LNCaP clone FGC (cell line): Measurements from ENCODE around the gene PTP4A1.

Experiments
- DNase-seq: peaks from one replicate; pipeline ENCODE4 v3.0.0-alpha.2; 2011; ENCODE audit warnings: low read depth
- H3K4me3 ChIP-seq: 2 replicates; pipeline ENCODE4 v1.5.1; 2011; ENCODE audit warnings: mild to moderate bottlenecking, low read depth, low read length, control low read depth
- TF ChIP-seq, protein P1 (sequence below): IDR thresholded peaks from 2 replicates; pipeline ENCODE4 v1.5.1; 2012; ENCODE audit warnings: mild to moderate bottlenecking; ENCODE audit not compliant: control insufficient read depth, insufficient read depth; ENCODE audit errors: extremely low read depth

PTP4A1 gene

DNA sequence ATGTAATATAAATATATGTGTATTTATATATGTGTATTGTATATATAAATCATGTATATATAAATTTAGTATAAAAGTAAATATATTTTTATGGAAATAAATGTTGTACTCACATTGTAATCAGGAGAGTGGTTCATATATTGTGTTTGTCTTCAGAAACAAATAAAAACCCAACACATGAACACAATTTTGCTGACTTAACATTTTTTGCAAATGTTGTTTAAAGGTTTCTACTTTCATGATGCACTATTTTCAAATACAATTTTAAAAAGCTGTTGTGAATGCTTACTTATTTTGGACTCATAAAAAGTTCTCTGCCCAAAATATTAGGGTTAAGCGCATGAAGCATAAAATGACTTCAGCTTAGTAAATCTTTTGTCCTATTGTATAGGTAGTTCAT, 39.3 kb downstream of the PTP4A1 start:
- H3K4me3 ChIP-seq, result no peak overlapping the region
- TF ChIP-seq, protein P1, sequence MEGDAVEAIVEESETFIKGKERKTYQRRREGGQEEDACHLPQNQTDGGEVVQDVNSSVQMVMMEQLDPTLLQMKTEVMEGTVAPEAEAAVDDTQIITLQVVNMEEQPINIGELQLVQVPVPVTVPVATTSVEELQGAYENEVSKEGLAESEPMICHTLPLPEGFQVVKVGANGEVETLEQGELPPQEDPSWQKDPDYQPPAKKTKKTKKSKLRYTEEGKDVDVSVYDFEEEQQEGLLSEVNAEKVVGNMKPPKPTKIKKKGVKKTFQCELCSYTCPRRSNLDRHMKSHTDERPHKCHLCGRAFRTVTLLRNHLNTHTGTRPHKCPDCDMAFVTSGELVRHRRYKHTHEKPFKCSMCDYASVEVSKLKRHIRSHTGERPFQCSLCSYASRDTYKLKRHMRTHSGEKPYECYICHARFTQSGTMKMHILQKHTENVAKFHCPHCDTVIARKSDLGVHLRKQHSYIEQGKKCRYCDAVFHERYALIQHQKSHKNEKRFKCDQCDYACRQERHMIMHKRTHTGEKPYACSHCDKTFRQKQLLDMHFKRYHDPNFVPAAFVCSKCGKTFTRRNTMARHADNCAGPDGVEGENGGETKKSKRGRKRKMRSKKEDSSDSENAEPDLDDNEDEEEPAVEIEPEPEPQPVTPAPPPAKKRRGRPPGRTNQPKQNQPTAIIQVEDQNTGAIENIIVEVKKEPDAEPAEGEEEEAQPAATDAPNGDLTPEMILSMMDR, result no peak
- no peak for DNase-seq

DNA sequence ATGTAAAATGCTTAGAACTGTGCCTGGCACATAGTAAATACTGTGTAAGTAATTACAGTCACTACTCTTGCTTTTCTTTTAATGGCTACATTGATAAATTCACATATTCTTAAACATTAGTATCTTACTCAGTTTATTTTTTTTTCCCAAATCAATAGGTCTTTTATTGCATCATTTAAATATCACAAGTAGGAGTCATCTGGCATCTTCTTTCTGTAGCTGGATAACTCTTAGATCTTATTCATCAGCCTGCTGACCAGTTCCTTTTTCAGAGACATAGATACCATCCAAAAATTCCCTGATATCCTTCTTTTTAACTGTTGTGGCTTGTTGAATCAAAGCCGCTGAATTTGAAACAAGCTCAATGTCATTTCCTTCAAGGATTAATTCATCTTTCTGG, 43.3 kb downstream of the PTP4A1 start:
- no peak for DNase-seq
- H3K4me3 ChIP-seq, result no peak overlapping the region
- TF ChIP-seq, protein P1, result no peak
